Measurements from ENCODE around the gene LRRC36.

GRCh38 chr16:67398546-67399217, 72.1 kb downstream of the LRRC36 start:
- TF ChIP-seq CTCF (IDR thresholded peaks at IDR 0.05): no peak
- no peak for TF ChIP-seq POLR2A (IDR thresholded peaks at IDR 0.05; ENCODE audit: low read depth)

Data from esophagus muscularis mucosa (tissue), 3 donors.